GM18873 (cell line): ENCODE results near the gene SMOC1.

ENCODE experiments used
- ATAC-seq: cut with Tn5 transposase; IDR thresholded peaks from one replicate; pipeline ENCODE4 v1.9.1; 2021; ENCODE audit warnings: mild to moderate bottlenecking, moderate library complexity, moderate number of reproducible peaks; ENCODE audit not compliant: unreplicated experiment, low FRiP score

Gene SMOC1, protein sequence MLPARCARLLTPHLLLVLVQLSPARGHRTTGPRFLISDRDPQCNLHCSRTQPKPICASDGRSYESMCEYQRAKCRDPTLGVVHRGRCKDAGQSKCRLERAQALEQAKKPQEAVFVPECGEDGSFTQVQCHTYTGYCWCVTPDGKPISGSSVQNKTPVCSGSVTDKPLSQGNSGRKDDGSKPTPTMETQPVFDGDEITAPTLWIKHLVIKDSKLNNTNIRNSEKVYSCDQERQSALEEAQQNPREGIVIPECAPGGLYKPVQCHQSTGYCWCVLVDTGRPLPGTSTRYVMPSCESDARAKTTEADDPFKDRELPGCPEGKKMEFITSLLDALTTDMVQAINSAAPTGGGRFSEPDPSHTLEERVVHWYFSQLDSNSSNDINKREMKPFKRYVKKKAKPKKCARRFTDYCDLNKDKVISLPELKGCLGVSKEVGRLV

DNA sequence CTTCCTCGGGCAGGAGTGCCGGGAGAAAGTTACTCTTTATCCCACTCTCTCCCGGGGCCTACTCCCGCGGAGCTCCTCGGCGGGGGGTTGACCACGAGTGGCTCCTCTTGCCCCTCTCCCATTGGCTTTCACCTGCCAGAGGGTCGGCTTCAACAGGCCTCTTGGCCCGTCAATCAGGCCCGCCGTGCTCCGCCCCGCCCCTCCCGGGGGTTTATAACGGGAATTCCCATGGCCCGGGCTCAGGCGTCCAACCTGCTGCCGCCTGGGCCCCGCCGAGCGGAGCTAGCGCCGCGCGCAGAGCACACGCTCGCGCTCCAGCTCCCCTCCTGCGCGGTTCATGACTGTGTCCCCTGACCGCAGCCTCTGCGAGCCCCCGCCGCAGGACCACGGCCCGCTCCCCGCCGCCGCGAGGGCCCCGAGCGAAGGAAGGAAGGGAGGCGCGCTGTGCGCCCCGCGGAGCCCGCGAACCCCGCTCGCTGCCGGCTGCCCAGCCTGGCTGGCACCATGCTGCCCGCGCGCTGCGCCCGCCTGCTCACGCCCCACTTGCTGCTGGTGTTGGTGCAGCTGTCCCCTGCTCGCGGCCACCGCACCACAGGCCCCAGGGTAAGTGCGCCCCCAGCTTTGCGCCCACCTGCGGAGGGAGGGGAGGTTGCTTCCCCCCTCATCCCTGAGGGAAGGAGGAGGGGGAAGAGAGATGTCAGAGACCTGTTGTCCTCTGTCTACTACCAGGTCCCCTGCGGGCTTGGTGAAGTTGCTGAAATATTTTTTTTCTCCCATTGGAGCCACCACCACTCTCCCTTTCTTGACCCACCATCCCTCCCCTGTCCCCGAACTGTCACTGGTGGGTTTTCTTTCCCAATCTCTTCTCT is at the start of gene SMOC1:
TSS of gene SMOC1 (plus strand) at position 242 of the 869 bp plus-strand sequence. CDS start at position 505, 263 bp downstream.
- no peak for ATAC-seq

DNA sequence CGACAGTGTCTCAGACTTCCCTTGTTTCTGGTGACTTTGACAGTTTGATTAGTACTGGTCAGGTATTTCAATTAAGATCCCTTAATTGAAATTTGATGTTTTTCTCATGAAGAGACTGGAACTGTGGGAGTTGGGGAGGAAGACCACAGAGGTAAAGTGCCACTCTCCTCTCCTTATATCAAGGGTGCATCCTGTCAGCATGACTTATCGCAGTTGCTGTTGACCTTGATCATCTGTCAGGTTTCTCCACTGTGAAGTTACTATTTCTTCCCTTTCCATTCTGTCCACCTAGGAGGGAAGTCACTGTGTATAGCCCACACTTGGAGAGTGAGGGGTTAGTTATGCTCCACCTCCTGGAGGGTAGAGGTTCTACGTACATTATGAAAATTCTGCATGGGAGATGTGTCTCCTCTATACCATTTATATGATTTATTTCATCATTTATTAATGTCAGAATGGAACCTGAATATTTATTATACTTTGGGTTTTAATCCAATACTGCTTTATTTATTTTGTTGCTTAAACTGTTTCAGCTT is 40.3 kb upstream of the SMOC1 start:
- no peak for ATAC-seq

DNA sequence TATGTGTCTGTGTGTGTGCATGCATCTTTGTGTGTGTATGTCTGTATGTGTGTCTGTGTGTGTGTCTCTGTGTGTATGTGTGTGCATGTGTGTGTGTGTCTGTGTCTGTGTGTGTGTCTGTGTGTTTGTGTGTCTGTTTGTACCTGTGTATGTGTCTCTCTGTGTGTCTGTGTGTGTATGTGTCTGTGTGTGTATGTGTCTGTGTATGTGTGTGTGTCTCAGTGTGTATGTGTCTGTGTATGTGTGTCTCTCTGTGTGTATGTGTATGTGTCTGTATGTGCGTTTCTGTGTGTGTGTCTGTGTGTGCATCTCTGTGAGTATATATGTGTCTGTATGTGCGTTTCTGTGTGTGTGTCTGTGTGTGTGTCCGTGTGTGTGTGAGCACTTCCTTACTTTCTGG is 39.6 kb upstream of the SMOC1 start:
- no peak for ATAC-seq

- ATAC-seq: no peak
Measured at GRCh38 chr14:69841656-69842055, 37.6 kb upstream of the SMOC1 start.

GRCh38 chr14:69842686-69843420 is 36.4 kb upstream of the SMOC1 start:
- ATAC-seq: no peak

DNA sequence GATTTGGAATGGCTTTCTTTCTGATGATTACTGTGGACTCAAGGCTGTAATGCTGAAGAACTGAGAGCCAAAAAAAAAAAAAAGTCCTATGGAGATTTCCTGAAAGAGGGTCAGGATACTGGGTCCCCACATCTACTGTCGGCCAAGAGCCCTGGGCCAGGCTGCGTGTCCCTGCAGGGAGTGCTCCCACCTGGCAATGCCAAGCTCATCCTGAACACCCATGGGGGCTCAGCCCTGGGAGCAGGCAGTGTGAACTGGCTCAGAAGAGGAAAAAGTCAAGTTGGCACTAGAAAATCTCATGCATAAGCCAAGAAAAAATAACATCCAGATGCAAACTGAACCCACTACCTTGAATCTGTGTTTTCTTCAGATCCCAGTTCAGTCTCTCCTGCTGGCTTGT is 35.0 kb upstream of the SMOC1 start:
- ATAC-seq: no peak

- no peak for ATAC-seq
Measured at GRCh38 chr14:69845050-69845581, 34.1 kb upstream of the SMOC1 start.

GRCh38 chr14:69845787-69846186 is 33.4 kb upstream of the SMOC1 start:
- ATAC-seq: no peak

DNA sequence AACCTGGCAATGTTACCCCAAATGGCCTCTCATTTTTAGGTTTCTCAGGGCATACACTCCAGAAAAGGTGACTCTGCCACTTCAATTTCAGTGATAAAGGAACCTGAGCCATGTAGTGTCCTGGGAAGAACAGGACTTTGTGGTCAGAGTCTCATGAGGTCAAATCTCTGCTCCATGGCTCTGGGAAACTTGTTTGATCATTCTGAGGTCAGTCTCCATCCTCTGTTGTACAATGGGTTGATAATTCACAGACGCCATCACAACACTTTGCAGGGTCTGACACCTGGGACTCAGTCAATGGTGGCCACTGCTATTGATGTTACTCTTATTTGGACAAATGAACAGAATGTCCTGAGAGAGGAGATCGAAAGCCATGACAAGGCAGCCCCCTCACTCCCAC is 31.1 kb upstream of the SMOC1 start:
- ATAC-seq: no peak

DNA sequence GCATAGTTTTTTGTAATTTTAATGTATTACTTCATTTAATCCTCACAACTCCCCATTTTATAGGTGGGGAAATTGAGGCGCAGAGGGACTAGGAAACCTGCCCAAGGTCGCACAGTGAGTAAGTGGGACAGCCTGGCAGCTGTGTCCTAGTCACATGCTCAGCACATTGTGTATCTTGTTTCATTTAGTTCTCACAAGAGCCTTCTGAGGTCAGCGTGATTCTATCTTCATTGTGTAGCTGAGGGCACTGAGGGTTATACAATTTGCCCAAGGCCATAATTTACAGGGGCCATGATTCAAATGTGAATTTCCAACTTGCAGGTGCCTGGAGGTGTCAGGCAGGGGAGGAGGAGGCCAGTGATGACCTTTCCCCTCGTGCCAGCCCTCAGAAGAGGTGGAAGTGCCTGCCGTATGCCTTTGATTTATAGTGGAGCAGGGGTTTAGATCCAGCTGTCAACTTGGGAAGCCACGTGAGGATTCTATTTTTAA is 30.3 kb upstream of the SMOC1 start:
- ATAC-seq: no peak

GRCh38 chr14:69850086-69850735 is 29.0 kb upstream of the SMOC1 start:
- ATAC-seq: no peak

DNA sequence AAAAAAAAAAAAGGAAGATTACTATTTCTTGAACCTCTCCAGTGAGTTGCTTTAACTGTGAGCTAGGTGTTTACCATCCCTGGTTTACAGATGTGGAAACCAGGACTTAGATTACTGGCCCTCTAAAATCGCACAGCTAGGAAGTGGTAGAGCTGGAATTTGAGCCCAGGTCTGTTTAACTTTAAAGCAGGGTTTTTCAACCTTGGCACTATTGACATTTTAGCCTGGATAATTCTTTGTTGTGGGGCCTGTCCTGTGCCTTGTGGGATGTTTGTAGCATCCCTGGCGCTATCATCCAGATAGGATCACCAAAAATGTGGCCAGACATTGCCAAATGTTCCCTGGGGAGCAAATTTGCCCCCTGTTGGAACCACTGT is 28.5 kb upstream of the SMOC1 start:
- ATAC-seq: no peak

DNA sequence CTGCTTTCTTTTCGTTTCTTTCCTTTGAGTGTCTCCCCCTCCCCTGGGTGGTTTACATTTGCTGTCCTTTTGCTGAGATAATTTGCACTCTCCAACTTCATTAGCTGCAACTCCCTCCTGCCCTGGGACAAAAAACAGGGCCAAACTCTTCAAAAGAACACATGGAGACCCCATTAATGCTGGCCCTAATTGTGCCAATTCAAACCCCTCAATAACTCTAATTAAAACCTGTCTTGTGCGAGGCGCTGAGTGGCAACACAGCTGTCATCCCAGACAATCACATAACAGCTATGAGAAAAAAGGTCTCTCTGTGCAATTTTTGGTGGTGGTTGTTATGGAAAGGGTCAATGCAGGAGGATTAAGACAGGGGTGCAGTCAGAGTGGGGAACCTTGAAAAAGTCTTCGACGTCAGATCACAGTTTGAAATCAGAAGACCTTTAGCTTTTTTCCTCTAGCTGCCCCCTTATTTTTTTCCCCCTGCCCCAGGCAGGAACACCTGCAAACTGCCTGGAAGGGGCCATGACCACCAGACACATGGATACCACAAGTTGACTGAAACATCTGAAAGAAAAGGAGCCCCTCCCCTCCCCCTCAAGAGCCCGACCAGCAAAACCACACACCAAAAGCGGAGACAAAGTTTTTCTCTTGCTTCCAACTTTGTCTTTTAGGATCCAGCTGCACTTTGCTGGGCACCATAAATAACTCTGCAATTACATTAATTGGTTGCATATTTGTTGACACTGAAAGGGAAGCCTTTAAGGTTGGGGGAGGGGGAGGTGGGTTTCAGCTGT is 26.5 kb upstream of the SMOC1 start:
- no peak for ATAC-seq

DNA sequence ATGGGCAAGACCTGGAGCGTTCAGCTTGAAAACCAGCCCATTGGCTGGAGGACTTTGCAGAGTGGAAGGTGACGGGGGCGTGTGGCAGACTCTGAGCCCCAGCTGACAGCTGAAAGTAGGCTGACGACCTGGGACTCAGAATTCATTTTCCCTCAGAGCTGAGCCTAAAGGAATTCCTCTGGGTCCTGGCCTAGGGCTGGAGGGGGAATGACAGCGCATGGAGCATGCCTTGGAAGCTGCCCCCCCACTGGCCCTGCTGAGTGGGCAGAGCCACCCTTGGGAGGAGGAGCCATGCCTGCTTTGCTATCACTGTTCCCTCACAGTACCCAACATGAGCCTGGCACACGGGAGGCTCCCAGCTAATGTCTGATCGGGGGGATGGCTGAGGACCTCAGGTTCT is 25.4 kb upstream of the SMOC1 start:
- no peak for ATAC-seq

- ATAC-seq: no peak
Measured at GRCh38 chr14:69854598-69854997, 24.6 kb upstream of the SMOC1 start.

GRCh38 chr14:69855180-69855832 is 23.9 kb upstream of the SMOC1 start:
- ATAC-seq: no peak

DNA sequence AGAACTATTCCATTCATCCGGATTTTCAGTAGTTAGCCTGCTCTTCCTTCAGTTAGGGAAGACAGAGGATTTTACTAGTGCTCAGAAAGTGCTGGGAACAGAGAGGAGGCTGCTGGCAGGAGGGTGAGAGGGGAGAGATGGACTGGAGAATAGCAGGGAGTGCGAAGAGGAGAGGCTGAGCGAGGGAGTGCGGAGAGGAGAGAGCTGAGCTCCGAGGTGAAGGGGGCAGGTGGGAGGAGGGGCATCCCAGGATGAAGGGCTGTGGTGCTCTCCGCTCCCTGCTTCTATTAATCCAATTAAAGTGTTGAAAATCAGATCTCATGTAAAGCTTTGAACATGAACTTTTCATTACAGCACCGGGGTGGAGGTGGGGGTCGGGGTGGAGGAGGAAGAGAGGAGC is 20.4 kb upstream of the SMOC1 start:
- ATAC-seq: no peak

DNA sequence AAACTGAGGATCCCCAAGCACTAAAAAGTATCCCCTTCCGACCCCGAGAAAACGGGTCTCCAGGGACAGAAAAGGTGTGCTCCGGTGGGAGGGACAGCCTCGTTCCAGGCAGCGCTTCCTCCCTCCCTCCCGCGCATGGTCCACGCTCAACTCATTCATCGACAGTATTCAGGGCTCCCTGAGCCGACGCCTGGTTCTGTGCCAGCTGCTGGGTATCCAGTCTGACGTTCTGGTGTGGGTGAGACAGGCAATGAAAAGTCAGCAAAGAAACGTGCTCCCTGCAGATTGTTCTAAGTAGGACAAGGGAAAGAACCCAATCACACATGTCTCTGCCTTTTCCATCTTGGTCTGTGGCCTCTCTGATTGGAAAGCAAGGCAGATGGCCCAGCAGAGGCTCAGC is 19.6 kb upstream of the SMOC1 start:
- no peak for ATAC-seq
